Progenitor cell of endocrine pancreas (in vitro differentiated cells): ENCODE results near the gene MAP3K8. TPM values are rescaled to one million over a fixed set of nuclear protein-coding genes. Genes with fewer than 3 reads are reported as not detected.

ENCODE experiments used
- DNase-seq: peaks from one replicate; pipeline ENCODE4 v3.0.0; 2021; ENCODE audit warnings: low spot score; ENCODE audit not compliant: unreplicated experiment
- H3K27ac Mint-ChIP-seq: 2 replicates; pipeline ENCODE4 v1.8.0; 2021; ENCODE audit warnings: mild to moderate bottlenecking, moderate library complexity, mixed read lengths
- H3K27me3 Mint-ChIP-seq: 2 replicates; pipeline ENCODE4 v1.8.0; 2021; ENCODE audit warnings: mixed read lengths
- H3K36me3 Mint-ChIP-seq: 2 replicates; pipeline ENCODE4 v1.8.0; 2022; ENCODE audit warnings: mixed read lengths; ENCODE audit not compliant: insufficient read depth
- H3K4me1 Mint-ChIP-seq: 2 replicates; pipeline ENCODE4 v1.8.0; 2021; ENCODE audit warnings: low read depth, mixed read lengths
- H3K4me3 Mint-ChIP-seq: 2 replicates; pipeline ENCODE4 v1.8.0; 2021; ENCODE audit warnings: low read depth, mild to moderate bottlenecking, moderate library complexity, mixed read lengths
- H3K9me3 Mint-ChIP-seq: 2 replicates; pipeline ENCODE4 v1.8.0; 2021; ENCODE audit warnings: low read depth, mixed read lengths
- total RNA-seq: library from RNA; stranded (reverse); gene quantifications from 2 replicates; pipeline ENCODE4 v1.2.1, GENCODE V29; 2021
- TF ChIP-seq, protein P1 (sequence below): fragments of 200-600 bp; sonication (generic); IDR thresholded peaks from one replicate; pipeline ENCODE4 v1.5.0; 2021; ENCODE audit warnings: antibody characterized with exemption, mild to moderate bottlenecking; ENCODE audit not compliant: unreplicated experiment

The MAP3K8 gene
- total RNA-seq, 1 donor from 2014 or later: 16.8 TPM

DNA sequence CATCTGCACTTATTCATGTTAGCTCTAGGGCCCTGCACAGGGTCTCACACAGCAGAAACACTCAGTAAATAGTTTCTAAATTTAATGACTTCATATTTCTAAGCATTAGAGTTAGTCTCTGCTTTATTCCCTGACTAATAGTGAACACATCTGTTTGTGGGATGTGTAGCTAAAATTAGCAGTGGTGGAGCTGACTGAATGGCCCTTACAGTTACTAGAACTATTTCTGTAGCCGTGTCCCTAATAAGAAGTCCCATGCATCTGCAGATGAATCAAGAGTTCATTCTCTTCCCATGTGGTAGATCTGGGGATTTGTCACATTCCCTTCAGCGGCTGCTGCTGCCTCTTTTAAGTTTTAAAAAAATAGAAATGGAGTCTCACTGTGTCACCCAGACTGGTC is 11.7 kb downstream of the MAP3K8 start:
- H3K36me3 Mint-ChIP-seq: peaks cover 21% of the 10 kb centered on the region
- no peak overlapping the region for H3K4me3 Mint-ChIP-seq
- no peak overlapping the region for H3K27ac Mint-ChIP-seq
- DNase-seq: no peak
- TF ChIP-seq, protein P1, sequence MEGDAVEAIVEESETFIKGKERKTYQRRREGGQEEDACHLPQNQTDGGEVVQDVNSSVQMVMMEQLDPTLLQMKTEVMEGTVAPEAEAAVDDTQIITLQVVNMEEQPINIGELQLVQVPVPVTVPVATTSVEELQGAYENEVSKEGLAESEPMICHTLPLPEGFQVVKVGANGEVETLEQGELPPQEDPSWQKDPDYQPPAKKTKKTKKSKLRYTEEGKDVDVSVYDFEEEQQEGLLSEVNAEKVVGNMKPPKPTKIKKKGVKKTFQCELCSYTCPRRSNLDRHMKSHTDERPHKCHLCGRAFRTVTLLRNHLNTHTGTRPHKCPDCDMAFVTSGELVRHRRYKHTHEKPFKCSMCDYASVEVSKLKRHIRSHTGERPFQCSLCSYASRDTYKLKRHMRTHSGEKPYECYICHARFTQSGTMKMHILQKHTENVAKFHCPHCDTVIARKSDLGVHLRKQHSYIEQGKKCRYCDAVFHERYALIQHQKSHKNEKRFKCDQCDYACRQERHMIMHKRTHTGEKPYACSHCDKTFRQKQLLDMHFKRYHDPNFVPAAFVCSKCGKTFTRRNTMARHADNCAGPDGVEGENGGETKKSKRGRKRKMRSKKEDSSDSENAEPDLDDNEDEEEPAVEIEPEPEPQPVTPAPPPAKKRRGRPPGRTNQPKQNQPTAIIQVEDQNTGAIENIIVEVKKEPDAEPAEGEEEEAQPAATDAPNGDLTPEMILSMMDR: no peak
- no peaks in the 10 kb centered on the region for H3K9me3 Mint-ChIP-seq
- no peaks in the 10 kb centered on the region for H3K4me1 Mint-ChIP-seq
- H3K27me3 Mint-ChIP-seq: no peaks in the 10 kb centered on the region

DNA sequence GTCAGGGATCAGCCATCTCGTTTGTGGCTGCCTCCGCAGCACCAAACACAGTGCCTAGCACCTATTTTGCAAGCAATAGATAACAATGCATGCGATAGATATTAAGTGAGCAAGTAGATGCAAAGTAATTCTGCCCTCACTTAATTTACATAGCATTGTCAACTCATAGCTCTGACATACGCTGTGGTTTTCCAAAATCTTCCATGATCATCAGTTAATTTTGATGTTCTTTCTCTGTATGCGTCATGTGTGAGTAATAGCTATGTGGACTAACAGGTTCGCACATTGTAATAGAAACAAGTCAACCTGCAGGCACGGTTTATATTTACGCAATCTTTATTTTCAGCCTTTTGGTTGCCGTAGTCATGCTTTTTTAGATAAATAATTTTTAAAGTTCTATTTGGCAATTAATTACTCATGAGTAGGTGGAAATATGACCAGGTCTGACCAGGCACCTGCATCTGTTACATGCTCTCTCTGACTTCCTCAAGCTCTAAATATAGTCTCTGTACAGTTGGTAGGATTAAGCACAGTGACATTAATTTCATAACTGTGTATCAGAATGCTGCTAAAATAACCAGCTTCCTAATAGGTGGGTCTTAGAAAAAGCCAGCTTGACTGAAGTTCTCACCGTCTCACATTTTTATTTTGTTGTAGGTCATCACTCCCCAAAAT is 13.3 kb downstream of the MAP3K8 start:
- Mint-ChIP-seq H3K36me3 (peaks cover 20% of the 10 kb centered on the region), H3K4me1 (no peaks in the 10 kb centered on the region), H3K27me3 (no peaks in the 10 kb centered on the region), H3K4me3 (no peak overlapping the region), H3K9me3 (no peaks in the 10 kb centered on the region), H3K27ac (no peak overlapping the region)
- TF ChIP-seq, protein P1: no peak
- no peak for DNase-seq

DNA sequence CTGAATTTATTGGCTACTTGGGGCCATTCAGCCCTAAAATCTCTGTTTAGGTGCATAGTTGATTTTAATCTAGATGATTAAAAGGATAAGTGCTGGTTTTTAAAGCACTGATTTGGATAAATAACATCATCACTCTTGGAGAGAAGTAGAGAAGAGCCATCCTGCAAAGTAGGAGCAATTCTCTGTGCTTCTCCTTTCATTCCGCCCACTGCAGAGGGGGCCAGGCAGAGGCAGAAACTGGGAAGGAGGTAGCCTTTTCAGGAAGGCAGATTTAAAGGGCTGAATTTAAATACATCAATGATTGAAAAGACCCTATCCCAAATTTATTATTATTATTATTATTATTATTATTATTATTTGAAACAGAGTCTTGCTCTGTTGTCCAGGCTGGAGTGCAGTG is 14.1 kb downstream of the MAP3K8 start:
- H3K27me3 Mint-ChIP-seq: no peaks in the 10 kb centered on the region
- no peaks in the 10 kb centered on the region for H3K4me1 Mint-ChIP-seq
- H3K36me3 Mint-ChIP-seq: peaks cover 20% of the 10 kb centered on the region
- no peak overlapping the region for H3K27ac Mint-ChIP-seq
- TF ChIP-seq, protein P1: no peak
- DNase-seq: no peak
- no peak overlapping the region for H3K4me3 Mint-ChIP-seq
- H3K9me3 Mint-ChIP-seq: no peaks in the 10 kb centered on the region

DNA sequence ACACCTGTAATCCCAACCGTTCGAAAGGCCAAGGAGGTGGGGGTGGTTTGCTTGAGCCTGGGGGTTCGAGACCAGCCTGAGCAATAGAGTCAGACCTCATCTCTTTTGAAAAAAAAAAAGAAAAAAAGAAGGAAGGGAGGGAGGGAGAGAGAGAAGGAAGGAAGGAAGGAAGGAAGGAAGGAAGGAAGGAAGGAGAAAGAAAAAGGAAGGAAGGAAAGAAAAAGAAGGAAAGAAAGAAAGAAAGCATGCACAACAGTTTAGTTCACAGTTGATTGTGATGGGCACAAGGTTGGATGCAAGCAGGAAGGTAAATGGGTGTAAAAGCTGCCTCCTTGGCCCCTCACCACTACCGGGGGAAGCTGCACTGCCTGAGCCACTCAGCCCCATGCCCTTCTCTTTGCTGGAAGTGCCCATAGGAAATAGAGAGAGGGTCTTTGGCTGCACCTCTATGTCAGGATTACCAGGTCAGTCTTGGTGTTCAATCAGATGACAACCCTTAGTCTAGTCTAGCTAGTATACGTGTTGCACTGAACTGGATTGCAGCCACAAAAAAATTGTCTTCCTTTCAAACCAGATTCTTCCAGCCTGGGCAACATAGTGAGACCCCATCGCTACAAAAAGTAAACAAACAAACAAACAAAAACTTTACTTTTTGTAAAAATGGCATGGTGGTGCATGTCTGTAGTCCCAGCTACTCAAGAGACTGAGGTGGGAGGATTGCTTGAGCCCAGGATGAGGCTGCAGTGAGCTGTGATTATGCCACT is 20.0 kb downstream of the MAP3K8 start:
- TF ChIP-seq, protein P1: no peak
- no peak overlapping the region for H3K27ac Mint-ChIP-seq

DNA sequence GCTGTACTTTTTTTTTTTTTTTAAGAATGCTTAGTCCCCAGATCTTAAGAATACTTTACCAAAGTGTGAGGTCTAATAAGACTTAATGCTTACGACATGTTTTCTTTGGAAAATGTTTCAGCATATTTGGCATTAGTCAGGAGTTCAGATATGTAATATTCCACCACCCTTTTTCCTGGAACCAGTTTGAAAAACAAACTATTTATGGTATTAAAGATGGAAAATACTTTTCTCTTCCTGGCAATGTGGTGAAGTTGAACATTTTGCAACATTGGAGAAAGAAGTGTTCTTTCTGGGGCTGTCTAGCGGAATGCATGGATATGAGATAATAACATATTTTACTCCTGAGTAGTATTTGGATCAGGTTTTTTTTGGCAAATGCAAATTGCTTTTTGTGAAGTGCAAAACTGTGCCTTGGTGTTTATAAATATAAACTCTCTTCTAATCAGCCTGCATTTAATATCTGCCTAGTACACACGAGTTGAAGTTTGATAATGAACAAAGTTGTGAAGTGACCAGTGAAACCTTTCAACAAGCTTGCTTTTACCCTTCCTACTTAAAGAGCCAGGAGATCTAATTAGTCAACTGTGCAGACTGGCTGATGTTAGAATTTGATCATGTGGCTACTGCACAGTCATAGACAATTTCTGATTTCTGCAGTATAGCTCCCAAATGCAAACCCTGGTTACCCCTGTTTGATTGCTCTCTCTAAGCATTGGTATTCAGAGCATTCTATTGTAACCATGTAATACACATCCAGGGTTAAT is 20.9 kb downstream of the MAP3K8 start:
- Mint-ChIP-seq H3K36me3 (peaks cover 13% of the 10 kb centered on the region), H3K9me3 (no peaks in the 10 kb centered on the region), H3K4me1 (no peaks in the 10 kb centered on the region), H3K27ac (no peak overlapping the region), H3K27me3 (no peaks in the 10 kb centered on the region), H3K4me3 (no peak overlapping the region)
- TF ChIP-seq, protein P1: no peak
- DNase-seq: no peak

More for the DNA sequence above, 20.0 kb downstream of the MAP3K8 start:
- DNase-seq: no peak
- Mint-ChIP-seq H3K4me1 (no peaks in the 10 kb centered on the region), H3K9me3 (no peaks in the 10 kb centered on the region), H3K36me3 (peaks cover 14% of the 10 kb centered on the region), H3K4me3 (no peak overlapping the region), H3K27me3 (no peaks in the 10 kb centered on the region)
